HFFc6 (cell line): ENCODE data around the gene GLB1L2. TPM values are rescaled to one million over a fixed set of nuclear protein-coding genes. Genes with fewer than 3 reads are reported as not detected.

Source experiments
- DNase-seq: peaks from one replicate; pipeline ENCODE4 v3.0.0-alpha.2; 2018
- H3K27ac Mint-ChIP-seq: 2 replicates; pipeline ENCODE4 v1.8.0; 2020; ENCODE audit warnings: mild to moderate bottlenecking, mixed read lengths
- H3K27me3 Mint-ChIP-seq: 2 replicates; pipeline ENCODE4 v1.8.0; 2021; ENCODE audit warnings: mild to moderate bottlenecking, moderate library complexity, mixed read lengths; ENCODE audit not compliant: insufficient read depth
- H3K36me3 Mint-ChIP-seq: 2 replicates; pipeline ENCODE4 v1.8.0; 2021; ENCODE audit warnings: low read depth, mixed read lengths
- H3K4me1 Mint-ChIP-seq: 2 replicates; pipeline ENCODE4 v1.8.0; 2020; ENCODE audit warnings: low read depth, mixed read lengths
- H3K4me3 Mint-ChIP-seq: 2 replicates; pipeline ENCODE4 v1.8.0; 2020; ENCODE audit warnings: mild to moderate bottlenecking, moderate library complexity, mixed read lengths
- H3K9me3 Mint-ChIP-seq: 2 replicates; pipeline ENCODE4 v1.8.0; 2020; ENCODE audit warnings: mild to moderate bottlenecking, mixed read lengths
- total RNA-seq, 6 experiments: library from RNA; stranded (reverse); fragmentation: NEBNext Ultra II Directional; extraction: Animal tissue kit (Norgen Biotek cat#: 25700); gene quantifications; 2 replicates in 1 of 6; 3 replicates in 5 of 6; pipeline ENCODE4 v1.2.3, GENCODE V29; 2021
- TF ChIP-seq, protein P1 (sequence below): fragments of 200-600 bp; sonication (generic); IDR thresholded peaks from 2 replicates; pipeline ENCODE4 v1.5.0; 2021; ENCODE audit warnings: antibody characterized with exemption, mild to moderate bottlenecking

GLB1L2 gene
- total RNA-seq, 6 experiments from 2014 or later: not detected

DNA sequence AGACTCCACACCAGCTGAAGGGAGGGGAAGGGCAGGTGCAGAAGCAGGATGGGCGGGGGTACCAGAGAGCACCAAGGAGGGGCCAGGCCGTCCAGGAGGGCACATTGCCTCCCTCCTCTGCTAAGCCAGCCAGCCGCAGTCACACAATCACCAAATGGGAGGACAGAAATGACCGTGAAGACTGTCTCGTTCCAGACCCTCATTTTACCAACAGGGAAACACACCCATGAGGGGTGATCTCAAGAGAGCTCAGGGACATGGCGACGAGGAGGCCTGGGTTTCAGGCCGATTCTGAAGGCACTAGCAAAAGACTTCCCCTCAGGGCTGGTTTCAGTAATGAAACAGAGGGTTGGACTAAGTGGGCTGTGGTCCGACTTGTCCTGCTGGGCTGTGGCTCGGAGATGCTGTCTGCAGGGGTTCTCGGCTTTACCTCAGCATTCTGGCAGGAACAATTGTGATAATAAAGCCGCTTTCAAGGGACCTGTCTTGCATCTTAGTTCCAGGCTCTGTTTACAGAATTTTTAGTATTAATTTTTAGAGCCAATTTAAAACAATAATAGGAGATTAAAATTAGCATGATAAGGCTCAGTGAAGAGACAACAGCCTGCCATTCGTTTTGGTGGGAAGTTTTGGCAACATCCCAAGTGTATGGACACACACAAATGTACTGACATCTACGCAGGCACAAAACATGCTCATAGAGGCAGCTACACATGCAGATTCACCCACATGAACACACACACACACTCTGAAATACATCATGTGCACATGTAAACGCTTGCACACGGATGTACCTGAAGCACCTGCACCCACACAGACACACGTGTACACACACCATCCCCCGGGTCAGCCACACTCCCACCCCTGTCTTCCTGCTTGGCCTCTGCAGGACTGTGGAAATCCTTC, 82.3 kb downstream of the GLB1L2 start:
- Mint-ChIP-seq H3K27me3 (peaks cover 13% of the 10 kb centered on the region), H3K4me1 (no peaks in the 10 kb centered on the region), H3K27ac (no peak overlapping the region), H3K4me3 (no peak overlapping the region), H3K9me3 (peaks cover 5% of the 10 kb centered on the region), H3K36me3 (peaks cover 6% of the 10 kb centered on the region; the same call in 1 of the 2 replicates)
- TF ChIP-seq, protein P1, sequence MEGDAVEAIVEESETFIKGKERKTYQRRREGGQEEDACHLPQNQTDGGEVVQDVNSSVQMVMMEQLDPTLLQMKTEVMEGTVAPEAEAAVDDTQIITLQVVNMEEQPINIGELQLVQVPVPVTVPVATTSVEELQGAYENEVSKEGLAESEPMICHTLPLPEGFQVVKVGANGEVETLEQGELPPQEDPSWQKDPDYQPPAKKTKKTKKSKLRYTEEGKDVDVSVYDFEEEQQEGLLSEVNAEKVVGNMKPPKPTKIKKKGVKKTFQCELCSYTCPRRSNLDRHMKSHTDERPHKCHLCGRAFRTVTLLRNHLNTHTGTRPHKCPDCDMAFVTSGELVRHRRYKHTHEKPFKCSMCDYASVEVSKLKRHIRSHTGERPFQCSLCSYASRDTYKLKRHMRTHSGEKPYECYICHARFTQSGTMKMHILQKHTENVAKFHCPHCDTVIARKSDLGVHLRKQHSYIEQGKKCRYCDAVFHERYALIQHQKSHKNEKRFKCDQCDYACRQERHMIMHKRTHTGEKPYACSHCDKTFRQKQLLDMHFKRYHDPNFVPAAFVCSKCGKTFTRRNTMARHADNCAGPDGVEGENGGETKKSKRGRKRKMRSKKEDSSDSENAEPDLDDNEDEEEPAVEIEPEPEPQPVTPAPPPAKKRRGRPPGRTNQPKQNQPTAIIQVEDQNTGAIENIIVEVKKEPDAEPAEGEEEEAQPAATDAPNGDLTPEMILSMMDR: no peak
- DNase-seq: no peak

DNA sequence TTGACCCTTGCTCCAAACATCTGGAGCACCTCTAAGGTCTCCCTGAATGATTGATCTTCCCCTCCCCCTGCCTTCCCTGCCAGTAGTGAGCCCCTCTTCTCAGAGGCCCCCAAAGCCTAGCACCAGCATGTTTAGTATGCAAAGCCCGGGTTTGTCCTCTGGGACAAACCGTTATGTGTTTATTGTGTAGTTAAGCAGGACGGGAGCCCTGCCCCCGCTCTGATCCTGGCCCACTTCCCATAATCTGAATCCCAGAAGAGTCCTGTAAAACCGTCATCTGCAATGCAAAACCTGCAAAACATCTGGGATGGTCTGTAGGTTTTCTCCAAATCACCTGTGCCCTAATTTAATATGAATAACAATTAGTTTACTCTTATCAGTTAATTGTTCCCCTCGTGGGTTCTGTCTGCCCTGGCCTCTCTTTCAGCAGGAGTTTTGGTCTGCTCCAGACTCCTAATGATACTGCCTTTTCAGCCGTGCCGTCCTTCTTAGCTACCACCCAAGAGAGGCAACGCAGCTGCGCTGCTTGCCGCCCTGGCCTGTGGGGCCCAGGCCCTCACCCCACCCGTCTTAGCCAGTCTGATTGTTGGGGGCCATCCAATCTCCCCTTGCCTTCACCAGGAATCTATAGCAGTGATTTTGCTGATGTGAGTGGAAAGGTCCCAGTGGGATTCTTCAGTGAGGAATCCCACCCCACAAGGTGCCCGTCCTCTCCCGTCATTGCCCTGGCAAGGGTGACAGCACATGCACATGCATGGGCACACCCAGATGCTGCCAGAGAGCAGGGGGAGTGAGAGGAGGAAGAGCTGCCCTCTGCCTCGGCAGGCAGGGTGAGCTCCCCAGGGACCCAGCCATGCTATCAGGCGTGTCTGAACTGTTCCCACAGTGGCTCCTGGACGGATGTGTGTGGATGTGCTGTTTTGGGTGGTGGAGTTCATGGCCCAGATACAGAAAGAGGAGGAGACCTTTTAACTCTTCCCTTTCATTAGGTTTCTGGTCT, 83.3 kb downstream of the GLB1L2 start:
- H3K9me3 Mint-ChIP-seq: peaks cover 7% of the 10 kb centered on the region
- no peak overlapping the region for H3K4me3 Mint-ChIP-seq
- H3K27me3 Mint-ChIP-seq: peaks cover 13% of the 10 kb centered on the region
- TF ChIP-seq, protein P1: no peak
- DNase-seq: no peak
- peaks cover 6% of the 10 kb centered on the region; the same call in 1 of the 2 replicates for H3K36me3 Mint-ChIP-seq
- no peaks in the 10 kb centered on the region for H3K4me1 Mint-ChIP-seq
- no peak overlapping the region for H3K27ac Mint-ChIP-seq

DNA sequence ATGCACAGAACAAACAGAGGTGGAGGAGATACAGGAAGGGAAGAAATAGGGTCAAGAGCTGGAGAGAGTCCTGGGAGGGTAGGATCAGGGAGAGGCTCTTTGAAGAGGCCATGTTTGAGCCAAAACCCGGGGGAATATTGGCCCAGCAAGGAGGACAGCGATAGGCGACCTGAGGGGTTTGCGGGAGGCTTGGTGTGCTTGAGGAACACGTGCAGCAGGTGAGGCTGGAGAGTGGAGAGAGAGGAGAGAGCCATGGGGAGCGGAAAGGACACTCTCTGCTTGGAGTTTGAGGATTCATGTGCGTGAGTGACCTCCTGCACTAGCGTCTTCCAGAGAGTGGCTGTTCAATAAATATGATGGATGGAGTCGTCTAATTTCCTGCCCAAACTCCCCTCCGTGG, 84.9 kb downstream of the GLB1L2 start:
- Mint-ChIP-seq H3K36me3 (peaks cover 6% of the 10 kb centered on the region; the same call in 1 of the 2 replicates), H3K9me3 (peaks cover 18% of the 10 kb centered on the region), H3K4me1 (no peaks in the 10 kb centered on the region), H3K27ac (no peak overlapping the region), H3K4me3 (no peak overlapping the region), H3K27me3 (peaks cover 13% of the 10 kb centered on the region)
- no peak for DNase-seq
- TF ChIP-seq, protein P1: no peak

DNA sequence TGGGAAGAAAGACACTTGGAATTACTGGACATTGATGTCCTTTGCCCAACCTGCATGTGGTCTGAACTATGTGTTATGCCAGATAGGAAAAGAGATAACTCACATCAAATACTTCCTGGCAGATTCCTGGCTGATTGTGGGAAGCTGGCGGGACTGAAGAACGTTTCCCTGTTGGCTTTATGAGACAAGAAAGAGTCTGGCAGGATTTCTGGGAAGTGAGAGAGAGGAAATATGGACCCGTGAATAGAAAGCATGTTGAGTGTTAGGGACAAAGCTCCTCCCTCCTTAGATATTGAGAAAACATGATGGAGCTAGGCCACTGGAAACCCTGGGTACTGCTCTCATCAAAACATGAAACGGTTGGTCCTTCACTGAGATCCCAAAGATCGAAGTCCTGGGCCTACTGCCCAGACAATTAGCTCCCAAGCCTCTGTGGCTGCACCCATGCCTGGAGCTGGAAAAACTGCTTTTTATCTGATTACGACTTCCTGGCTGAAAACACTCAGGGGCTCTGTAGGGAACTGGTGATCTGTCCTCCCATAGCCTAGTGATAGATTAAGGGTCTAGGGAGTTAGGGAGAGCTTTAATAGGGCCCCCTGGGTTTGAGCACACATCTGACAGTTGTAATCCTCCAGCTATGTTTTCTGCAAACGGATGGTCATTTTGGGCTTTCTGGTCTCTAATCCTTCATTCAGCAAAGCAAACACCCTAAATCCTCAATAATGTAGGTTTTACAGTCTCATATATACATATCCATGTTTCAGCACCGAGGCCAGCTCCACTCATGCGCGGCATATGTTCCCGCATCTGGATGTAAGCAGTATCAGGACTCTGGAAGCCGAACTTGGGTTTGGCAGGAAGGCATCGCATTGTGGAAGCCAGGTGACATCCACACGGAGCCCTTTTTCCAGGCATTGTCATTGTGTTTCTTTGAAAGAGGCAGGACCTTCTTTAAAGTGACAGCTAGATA, 86.4 kb downstream of the GLB1L2 start:
- DNase-seq: no peak
- Mint-ChIP-seq H3K36me3 (peaks cover 6% of the 10 kb centered on the region; the same call in 1 of the 2 replicates), H3K4me1 (no peaks in the 10 kb centered on the region), H3K27ac (no peak overlapping the region), H3K4me3 (no peak overlapping the region), H3K27me3 (peaks cover 11% of the 10 kb centered on the region), H3K9me3 (peaks cover 28% of the 10 kb centered on the region)
- TF ChIP-seq, protein P1: no peak
